ENCODE results near the gene GRHL1. TPM values are rescaled to one million over a fixed set of nuclear protein-coding genes. Genes with fewer than 3 reads are reported as not detected.
A peak's percentile ranks its signal among the peaks of the same experiment; 100 is the strongest.

GRHL1 gene
- total RNA-seq, 1 experiment from 2014 or later, result 2.7 TPM

DNA sequence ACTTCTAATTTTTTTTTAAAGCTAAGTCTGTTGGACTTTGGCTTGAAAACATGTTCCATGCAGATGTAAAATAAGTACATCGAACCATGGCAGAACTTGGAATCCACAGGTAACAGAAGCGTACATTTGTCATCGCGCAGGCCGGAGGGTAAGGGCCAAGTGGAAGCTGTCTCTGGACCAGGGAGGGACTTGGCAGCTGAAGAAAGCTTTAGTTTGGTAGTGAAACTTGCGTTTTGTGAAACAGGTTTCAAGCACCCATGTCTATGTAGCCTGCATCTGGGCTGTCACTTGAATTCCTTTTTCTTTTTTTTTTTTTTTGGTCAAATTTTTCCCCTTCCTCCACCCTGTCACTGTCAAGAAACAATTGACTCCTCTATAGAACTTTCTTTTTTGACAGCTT is 20.4 kb downstream of the GRHL1 start:
- CTCF ChIA-PET, result interaction anchor here (1.0 to 5.8 kb wide), 3 partner anchors 12 to 77 kb away, joined by 3 to 50 read pairs (median 4); no protein-coding TSS in a partner anchor

DNA sequence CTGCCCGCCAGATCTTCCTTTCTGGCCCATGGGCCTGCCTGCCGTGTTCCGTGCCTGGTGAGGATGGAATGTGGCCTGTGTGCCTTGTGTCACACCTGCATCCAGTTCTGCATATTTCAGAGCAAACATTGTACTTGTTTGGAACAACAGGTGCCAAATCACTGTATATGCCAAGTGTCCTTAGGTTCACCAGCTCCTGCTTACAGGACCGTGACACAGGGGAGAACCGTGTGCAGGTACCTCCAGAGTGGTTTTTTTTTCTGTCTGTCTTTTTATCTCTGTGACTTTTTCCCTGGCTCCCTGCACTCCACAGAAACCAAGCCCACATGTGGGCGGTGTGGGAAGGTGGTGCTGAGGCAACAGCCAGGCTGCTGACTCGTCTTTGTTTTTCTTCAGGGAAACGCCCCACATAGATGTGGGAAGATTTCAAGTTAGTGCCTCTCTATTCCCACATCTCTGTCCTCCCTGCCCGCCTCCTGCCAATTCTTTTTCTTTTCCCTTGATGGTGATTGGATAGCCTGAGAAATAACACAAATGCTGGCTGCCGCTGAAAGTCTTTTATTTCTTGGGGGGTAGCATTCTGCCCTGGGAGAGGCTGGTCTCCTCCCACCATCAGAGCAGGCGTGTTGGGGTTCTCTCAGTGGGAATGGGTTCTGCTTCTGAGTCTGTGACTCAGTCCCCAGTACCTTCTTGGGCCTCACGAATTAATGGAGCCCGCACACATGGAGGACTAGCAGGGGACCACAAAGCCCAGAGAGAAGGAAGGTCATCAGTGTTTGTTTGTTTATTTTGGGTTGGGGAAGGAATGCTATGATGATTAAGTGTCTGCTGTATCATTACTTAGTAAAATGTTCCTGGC is 21.4 kb downstream of the GRHL1 start:
- ATAC-seq (no peak), DNase-seq (ENCODE audit: low spot score) (no peak)
- no peaks in the 10 kb centered on the region for H3K36me3 Mint-ChIP-seq
- CTCF ChIA-PET, result interaction anchor here (1.0 to 5.8 kb wide), 4 partner anchors 11 to 159 kb away, joined by 3 to 50 read pairs (median 8); no protein-coding TSS in a partner anchor
- no peaks in the 10 kb centered on the region for H3K27me3 Mint-ChIP-seq (ENCODE audit: low read depth)
- no peaks in the 10 kb centered on the region for H3K9me3 Mint-ChIP-seq
- POLR2A ChIA-PET, result no interaction called here
- no peak overlapping the region for H3K4me3 Mint-ChIP-seq
- H3K27ac Mint-ChIP-seq, result peak overlapping the region; percentile 38
- H3K4me1 Mint-ChIP-seq, result peaks cover 5% of the 10 kb centered on the region; the same call in 1 of the 2 replicates
- TF ChIP-seq SP1 (CRISPR knock-in tag; conservative IDR thresholded peaks at IDR 0.05), result no peak
- no peak for TF ChIP-seq ZNF317 (CRISPR knock-in tag; IDR thresholded peaks at IDR 0.05; ENCODE audit: borderline replicate concordance, low read depth)
- no peak for TF ChIP-seq ZNF219 (CRISPR knock-in tag; IDR thresholded peaks at IDR 0.05; ENCODE audit: borderline replicate concordance)
- no peak for TF ChIP-seq CREB1 (CRISPR knock-in tag; IDR thresholded peaks at IDR 0.05)
- TF ChIP-seq, protein P1, sequence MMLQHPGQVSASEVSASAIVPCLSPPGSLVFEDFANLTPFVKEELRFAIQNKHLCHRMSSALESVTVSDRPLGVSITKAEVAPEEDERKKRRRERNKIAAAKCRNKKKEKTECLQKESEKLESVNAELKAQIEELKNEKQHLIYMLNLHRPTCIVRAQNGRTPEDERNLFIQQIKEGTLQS (CRISPR knock-in tag; conservative IDR thresholded peaks at IDR 0.05), result no peak
- TF ChIP-seq SMAD4 (CRISPR knock-in tag; IDR thresholded peaks at IDR 0.05), result no peak
- no peak for TF ChIP-seq MXD4 (CRISPR knock-in tag; IDR thresholded peaks at IDR 0.05; ENCODE audit: borderline replicate concordance)
- no peak for TF ChIP-seq PRRX2 (CRISPR knock-in tag; IDR thresholded peaks at IDR 0.05)
- TF ChIP-seq JAZF1 (CRISPR knock-in tag; IDR thresholded peaks at IDR 0.05), result no peak
- TF ChIP-seq NR2C2 (CRISPR knock-in tag; IDR thresholded peaks at IDR 0.05), result no peak
- no peak for TF ChIP-seq TP53 (CRISPR knock-in tag; IDR thresholded peaks at IDR 0.05)
- TF ChIP-seq, protein P2, sequence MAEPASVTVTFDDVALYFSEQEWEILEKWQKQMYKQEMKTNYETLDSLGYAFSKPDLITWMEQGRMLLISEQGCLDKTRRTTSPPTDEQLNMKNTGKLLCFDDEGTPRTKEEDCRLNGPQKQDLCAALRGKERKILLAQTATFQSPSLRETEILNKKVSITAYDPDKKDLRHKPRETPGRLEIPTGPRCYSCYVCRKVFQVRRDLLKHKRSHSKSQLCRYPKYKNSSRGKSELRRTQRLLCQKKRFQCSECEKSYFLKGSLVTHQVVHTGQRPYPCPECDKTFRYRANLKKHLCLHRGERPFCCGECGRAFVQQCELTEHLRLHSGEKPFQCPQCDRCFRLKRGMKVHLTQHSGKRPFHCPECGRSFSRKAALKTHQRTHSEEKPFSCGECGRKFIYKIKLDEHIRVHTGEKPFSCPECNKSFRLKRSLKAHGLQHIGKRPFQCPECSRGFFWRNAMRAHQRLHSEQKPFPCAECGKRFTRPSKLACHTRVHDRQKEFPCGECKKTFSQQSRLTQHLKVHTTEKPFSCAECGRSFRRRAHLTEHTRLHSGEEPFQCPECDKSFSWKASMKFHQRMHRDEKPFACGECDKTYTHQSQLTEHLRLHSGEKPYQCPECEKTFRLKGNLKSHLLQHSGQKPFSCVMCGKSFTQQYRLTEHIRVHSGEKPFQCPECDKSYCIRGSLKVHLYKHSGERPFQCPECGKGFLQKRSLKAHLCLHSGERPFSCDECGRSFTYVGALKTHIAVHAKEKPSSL (CRISPR knock-in tag; conservative IDR thresholded peaks at IDR 0.05), result no peak
- TF ChIP-seq, protein P3, sequence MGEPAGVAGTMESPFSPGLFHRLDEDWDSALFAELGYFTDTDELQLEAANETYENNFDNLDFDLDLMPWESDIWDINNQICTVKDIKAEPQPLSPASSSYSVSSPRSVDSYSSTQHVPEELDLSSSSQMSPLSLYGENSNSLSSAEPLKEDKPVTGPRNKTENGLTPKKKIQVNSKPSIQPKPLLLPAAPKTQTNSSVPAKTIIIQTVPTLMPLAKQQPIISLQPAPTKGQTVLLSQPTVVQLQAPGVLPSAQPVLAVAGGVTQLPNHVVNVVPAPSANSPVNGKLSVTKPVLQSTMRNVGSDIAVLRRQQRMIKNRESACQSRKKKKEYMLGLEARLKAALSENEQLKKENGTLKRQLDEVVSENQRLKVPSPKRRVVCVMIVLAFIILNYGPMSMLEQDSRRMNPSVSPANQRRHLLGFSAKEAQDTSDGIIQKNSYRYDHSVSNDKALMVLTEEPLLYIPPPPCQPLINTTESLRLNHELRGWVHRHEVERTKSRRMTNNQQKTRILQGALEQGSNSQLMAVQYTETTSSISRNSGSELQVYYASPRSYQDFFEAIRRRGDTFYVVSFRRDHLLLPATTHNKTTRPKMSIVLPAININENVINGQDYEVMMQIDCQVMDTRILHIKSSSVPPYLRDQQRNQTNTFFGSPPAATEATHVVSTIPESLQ (CRISPR knock-in tag; IDR thresholded peaks at IDR 0.05), result no peak
- TF ChIP-seq, protein P4, sequence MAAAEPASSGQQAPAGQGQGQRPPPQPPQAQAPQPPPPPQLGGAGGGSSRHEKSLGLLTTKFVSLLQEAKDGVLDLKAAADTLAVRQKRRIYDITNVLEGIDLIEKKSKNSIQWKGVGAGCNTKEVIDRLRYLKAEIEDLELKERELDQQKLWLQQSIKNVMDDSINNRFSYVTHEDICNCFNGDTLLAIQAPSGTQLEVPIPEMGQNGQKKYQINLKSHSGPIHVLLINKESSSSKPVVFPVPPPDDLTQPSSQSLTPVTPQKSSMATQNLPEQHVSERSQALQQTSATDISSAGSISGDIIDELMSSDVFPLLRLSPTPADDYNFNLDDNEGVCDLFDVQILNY (CRISPR knock-in tag; IDR thresholded peaks at IDR 0.05), result no peak

More for the DNA sequence above, 20.4 kb downstream of the GRHL1 start:
- no peaks in the 10 kb centered on the region for H3K9me3 Mint-ChIP-seq
- H3K4me1 Mint-ChIP-seq, result peaks cover 5% of the 10 kb centered on the region; the same call in 1 of the 2 replicates
- H3K4me3 Mint-ChIP-seq, result no peak overlapping the region
- no peak overlapping the region for H3K27ac Mint-ChIP-seq
- no peak for DNase-seq (ENCODE audit: low spot score)
- POLR2A ChIA-PET, result interaction anchor here (0.6 kb wide), 2 partner anchors 23 to 491 kb away, joined by 3 to 5 read pairs; no protein-coding TSS in a partner anchor
- no peaks in the 10 kb centered on the region for H3K36me3 Mint-ChIP-seq
- ATAC-seq, result no peak
- no peaks in the 10 kb centered on the region for H3K27me3 Mint-ChIP-seq (ENCODE audit: low read depth)
- TF ChIP-seq EMX1 (CRISPR knock-in tag; IDR thresholded peaks at IDR 0.05) (no peak), ZNF121 (CRISPR knock-in tag; IDR thresholded peaks at IDR 0.05) (no peak), SMAD4 (CRISPR knock-in tag; IDR thresholded peaks at IDR 0.05) (no peak), TCF7 (CRISPR knock-in tag; IDR thresholded peaks at IDR 0.05; ENCODE audit: low read depth) (no peak), CREB1 (CRISPR knock-in tag; IDR thresholded peaks at IDR 0.05) (no peak), ATF1 (CRISPR knock-in tag; IDR thresholded peaks at IDR 0.05) (no peak), ZNF396 (CRISPR knock-in tag; IDR thresholded peaks at IDR 0.05; ENCODE audit: borderline replicate concordance) (no peak), GTF2I (CRISPR knock-in tag; conservative IDR thresholded peaks at IDR 0.05) (no peak)
- TF ChIP-seq, protein P2 (CRISPR knock-in tag; conservative IDR thresholded peaks at IDR 0.05), result no peak
- TF ChIP-seq, protein P5, sequence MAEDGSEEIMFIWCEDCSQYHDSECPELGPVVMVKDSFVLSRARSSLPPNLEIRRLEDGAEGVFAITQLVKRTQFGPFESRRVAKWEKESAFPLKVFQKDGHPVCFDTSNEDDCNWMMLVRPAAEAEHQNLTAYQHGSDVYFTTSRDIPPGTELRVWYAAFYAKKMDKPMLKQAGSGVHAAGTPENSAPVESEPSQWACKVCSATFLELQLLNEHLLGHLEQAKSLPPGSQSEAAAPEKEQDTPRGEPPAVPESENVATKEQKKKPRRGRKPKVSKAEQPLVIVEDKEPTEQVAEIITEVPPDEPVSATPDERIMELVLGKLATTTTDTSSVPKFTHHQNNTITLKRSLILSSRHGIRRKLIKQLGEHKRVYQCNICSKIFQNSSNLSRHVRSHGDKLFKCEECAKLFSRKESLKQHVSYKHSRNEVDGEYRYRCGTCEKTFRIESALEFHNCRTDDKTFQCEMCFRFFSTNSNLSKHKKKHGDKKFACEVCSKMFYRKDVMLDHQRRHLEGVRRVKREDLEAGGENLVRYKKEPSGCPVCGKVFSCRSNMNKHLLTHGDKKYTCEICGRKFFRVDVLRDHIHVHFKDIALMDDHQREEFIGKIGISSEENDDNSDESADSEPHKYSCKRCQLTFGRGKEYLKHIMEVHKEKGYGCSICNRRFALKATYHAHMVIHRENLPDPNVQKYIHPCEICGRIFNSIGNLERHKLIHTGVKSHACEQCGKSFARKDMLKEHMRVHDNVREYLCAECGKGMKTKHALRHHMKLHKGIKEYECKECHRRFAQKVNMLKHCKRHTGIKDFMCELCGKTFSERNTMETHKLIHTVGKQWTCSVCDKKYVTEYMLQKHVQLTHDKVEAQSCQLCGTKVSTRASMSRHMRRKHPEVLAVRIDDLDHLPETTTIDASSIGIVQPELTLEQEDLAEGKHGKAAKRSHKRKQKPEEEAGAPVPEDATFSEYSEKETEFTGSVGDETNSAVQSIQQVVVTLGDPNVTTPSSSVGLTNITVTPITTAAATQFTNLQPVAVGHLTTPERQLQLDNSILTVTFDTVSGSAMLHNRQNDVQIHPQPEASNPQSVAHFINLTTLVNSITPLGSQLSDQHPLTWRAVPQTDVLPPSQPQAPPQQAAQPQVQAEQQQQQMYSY (CRISPR knock-in tag; IDR thresholded peaks at IDR 0.05), result no peak
